Stimulated activated CD8-positive, alpha-beta memory T cell treated with anti-CD3 and anti-CD28 coated beads, Interleukin-4, amount 100 ng/mL, for 24 hours (primary cell): Measurements from ENCODE around the gene CLEC3A.
"Not testable (repeated sequence)": the region's sequence is repeated elsewhere in the genome, so short reads cannot be mapped to it uniquely, and the experiment has no call there.

ENCODE experiments used
- DNase-seq: peaks from one replicate; pipeline ENCODE4 v3.0.0-alpha.2; 2020; ENCODE audit warnings: low read depth

CLEC3A gene

DNA sequence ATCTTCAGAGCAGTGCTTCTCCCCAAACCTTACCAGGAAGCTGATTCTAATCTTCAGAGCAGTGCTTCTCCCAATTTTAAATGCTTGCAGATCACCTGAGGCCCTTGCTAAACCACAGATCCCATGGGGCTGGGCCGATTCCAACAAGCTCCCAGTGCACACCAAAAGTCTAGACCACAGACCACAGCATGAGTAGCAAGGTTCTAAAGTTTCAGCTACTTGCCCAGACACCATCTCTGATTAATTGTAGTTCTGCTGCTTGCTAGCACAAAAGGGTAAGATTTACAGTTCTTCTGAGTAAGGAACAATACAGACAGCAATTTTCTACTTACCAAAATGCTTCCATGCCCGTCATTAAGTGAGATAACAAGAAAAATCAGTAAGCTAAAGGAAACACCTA is 12.2 kb downstream of the CLEC3A start:
- DNase-seq: no peak

DNA sequence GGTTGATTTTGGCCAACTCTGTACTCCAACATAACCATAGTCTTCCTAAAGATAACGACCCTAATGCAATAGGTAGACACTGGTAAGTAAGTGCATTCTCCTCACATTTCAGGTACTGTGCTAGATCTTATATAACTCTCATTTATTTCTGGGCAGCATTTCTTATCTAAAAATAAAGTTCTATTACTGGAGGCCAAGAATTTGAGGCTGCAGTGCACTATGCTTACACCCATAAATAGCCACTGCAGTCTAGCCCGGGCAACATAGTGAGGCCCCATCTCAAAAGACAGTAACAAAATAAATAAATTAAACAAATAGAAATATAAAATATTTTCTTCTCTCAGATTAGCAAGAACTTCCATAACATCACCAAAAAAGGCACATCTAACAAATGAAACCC is 12.7 kb downstream of the CLEC3A start:
- no peak for DNase-seq

DNA sequence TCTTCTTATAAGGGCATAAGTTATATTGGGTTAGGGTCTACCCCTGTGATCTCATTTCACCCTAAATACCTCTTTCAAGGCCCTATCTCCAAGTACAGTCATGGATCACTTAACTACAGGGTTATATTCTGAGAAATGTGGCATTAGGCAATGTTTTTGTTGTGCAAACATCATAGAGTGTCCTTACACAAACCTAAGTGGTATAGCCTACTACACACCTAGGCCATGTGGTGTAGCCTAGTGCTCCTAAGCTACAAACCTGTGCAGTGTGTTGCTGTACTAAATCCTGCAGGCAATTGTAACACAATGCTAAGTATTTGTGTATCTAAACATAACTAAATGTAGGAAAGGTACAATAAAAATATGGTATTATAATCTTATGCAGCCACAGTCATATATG is 18.0 kb downstream of the CLEC3A start:
- no peak for DNase-seq

DNA sequence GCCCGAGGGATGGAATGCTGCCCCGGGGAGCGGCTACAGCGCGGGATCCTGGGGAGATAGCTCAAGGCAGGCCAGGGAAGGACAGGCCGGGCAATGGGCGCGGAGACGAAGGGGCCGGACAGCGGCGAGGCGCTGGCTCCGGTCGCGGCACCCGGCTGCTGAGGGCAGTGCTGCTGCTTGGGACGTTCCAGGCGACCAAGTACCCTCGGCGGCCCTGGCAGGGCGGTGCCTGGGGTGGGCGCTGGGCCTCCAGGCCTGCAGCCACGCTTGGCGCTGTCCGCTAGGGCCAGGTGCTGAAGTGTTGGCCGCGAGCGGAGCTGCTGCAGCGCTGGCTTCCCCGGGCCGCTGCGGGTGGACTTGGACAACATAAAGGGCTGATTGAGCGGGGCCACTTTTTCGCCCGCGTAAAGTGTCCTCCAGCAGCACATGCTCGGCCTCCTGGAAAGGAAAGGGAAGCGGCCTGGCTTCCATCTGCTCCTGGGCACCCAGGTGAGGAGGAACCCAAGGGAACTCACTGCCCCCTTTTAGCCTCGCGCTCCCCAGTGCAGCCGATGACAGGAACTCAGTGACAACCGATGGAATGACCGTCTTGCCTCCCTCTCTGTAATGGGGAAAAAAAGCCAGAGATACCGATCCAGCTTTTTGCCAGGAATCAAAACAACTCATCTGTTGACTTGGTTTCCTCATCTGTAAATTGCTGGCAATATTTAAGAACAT is 23.7 kb downstream of the CLEC3A start:
- DNase-seq: peak; percentile 2

DNA sequence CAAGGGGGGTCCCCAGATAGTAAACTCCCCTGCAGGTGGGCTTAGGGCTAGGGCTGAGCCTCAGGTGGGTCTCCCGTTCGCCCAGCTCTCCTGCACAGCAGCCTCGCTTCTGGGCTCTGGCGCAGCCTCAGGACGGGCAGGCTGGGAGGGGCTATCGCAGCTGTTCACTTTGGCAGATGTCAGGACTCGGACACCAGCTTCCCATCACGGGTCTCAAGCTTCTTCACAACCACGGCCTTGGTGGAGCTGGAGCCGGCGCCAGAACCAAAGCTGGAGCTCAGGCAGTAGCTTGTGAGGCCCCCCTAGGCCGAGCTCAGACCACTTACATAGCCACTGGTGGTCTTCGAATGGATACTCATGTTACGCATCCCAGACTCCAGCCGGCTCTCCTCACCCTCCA is 26.0 kb downstream of the CLEC3A start:
- DNase-seq: no peak

DNA sequence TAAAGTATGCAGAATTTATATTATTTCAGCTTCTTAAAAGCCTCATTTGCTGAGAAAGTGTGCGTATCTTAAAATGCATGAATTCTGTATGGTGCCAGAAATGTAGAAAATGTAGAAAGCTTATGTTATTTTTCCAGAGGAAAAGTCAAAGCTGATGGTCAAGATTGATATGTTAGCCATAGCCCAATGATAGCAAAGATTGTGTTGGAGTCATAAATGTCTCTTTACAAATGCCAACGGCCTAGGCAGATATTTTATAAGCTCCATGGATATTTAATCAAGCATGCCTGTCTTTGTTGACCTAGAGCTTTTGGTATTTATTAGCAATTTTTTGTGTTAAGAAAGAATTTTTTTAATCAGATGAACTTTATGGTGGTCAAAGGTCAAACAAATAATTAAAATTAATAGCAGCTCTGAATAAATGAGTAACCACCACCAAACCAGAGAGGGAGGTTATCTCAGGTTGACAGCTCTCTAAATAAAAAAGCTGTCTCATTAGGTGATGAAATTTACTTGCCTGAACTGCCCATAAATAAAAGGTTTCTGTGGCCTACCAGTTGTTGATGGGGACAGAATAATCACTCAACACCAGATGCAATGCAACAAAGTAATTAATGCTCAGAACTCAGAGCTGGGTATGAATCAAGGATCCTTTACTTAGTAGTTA is 28.5 kb downstream of the CLEC3A start:
- DNase-seq: no peak

DNA sequence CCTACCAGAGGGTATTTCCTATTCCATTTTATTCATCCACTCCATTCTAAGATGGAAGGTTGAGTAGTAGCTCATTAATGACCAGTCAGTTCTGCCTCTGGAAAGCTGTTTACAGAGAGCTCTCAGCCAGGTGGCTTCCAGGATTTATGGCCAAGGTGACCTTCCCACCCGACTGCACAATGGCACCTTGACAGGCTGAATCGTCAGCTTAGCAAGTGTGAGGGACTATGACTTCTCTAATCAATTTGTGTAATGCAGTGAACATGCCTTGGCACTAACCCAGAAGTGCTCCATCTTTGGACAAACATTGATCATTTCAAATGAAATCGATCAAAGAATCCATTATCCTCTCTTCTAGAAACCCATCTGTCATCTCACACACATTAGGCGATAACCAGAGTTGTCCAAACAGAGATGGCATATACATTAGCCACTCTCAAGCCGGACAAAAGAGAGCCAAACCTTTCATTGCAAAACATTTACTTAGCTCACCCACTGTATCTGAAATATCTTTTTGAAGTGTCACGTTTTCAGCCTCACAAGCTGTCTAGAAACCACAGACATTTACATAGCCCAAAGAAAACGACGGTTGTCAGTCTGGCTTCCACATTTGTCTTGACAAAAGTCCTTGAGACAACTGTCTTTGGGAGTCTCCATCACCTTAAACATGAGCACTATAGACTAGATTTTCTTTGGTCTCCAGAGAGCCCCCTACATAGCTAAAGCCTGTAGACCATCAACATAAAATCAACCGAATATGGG is 35.6 kb downstream of the CLEC3A start:
- DNase-seq: no peak

DNA sequence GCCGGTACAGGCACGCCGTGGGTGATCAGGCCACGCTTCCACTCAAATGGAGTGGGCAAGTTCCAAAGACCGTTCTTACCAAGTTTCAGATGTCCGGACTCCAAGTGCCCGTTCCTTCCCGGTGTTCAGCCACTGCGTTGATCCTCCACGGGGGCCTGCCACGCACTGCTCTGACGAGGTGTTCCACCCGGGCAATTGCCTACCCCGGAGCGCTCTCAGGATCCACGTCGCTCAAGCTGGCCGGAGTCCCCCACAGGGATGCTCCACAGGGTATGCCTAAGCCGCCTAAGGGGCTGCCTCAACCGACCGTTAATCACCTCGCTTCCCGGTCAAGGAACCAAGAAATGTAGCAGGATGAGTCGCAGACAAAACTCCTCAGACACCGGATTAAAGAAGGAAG is 37.5 kb downstream of the CLEC3A start:
- not testable (repeated sequence) for DNase-seq

DNA sequence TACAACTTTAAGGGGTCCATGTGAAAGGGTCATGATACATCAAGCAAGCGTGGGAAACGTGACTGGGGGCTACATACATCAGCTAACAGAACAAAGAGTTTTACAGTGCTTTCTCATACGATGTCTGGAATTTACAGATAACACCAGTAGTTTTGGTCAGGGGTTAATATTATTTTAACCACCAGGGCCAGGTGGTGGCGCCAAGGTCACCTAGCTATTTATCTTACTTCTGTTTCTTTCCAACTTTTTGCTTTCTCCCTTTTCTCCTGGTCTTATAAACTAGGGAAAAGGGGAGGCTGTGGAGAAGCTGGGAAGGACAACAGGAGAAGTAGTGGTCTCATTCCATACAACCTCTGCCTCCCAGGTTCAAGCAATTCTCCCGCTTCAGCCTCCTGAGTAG is 37.9 kb downstream of the CLEC3A start:
- no peak for DNase-seq

DNA sequence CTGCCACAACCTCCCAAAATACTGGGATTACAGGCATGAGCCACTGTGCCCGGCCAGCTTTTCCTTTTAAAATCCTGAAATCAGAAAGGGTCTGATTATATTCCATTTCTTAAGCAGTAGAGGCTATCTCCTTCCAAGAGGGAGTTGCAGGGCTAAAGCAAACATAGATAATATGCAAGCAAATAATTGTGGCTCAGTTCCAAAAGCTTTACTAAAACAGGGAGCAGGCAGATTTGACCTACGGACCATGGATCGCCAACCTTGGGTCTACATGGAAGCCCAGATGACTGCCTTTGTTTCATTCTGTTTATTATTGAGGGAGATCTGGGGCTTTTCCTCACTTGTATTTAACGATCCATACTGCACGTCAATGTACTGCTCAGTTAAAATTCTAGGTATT is 38.5 kb downstream of the CLEC3A start:
- no peak for DNase-seq

DNA sequence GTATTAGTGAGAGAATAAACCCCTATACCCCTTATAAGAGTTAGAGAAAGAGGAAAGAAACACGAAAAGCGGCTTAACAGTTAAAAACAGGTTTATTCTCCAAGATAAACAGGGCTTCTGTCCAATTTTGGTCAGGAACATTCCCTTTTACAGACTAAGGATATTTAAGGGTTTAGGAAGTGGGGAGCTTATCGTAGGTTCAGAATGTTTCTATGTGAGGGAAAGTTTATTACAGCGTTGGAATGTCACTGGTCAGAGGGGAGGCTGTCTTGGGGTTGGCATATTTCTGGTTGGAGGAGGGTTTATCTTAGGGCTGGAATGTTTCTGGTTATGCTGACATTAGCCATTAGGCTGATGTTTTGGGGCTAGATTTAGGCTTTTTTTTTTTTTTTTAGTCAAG is 43.0 kb downstream of the CLEC3A start:
- no peak for DNase-seq

DNA sequence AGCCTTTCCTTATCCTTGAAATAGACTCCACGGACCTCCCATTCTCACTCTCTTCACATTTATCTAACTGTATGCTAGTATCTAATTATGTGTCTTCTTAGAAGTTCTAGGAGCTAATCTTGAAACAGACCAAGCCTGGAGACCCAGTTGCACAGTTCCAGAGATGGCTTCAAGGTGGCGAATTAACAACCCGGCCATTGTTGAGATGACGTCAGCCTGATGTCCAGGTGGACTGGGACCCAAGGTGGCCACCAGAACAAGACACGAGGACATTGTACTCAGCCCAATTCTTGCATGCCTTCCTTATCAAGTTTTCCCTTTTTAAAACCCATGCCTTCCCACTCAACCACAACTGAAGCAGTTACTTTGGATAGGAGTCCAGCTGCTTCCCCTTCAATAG is 47.6 kb downstream of the CLEC3A start:
- no peak for DNase-seq

DNA sequence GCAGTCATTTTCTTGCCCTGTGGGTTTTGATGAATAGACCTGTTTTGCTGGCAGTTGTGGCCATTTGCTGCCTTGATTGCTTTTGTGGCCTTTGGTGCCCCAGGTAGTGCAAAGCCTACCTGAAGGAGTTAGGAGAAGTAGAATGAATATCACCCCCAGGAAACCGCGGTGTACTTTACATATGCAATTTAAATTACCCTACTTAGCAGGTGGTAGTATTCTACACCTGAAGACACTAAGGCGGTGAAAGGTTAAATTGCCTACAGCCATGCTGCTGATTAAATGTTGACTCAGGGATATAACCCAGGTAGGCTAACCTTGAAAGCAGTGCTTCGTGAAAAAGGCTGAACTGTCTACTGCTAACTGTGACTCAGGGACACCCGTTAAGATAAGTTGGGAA is 49.9 kb downstream of the CLEC3A start:
- no peak for DNase-seq

DNA sequence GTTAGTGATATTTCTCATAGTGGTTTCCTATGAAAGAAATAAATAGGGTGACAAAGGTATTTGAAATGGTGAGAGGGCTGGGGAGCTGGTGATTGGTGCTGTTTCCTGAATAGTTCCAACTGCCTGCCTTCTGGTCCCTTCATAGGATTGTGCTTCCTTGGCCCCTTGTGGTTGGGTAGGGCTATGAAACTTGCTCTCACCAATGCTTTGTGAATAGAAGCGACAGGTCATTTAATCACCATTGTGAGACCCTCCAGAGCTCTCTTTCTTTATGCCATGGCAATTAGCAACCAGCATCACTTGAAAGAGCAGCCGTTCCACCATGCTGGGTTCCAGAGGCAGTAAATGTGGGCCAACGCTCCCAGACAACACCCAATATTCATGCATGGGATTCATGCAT is 53.5 kb downstream of the CLEC3A start:
- DNase-seq: no peak

DNA sequence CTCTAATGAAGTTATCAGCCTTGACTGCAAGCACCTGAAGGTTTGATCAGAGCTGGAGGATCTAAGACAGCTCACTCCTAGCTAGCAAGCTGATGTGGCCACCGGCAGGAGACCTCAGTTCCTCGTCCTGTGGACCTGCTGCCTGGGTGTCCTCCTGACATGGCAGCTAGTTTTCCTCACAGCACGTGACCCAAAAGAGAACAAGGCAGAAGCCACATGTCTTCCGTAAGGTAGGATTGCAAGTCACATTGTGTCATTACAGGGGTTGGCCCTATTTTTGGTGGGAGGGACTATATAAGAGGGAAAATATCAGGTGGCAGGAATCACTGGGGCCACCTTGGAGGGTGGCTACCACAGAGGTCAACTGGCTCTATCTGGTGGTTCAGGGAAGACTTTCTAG is 59.0 kb downstream of the CLEC3A start:
- DNase-seq: no peak
